RWPE2 (cell line): ENCODE data around the gene SKIDA1.

ENCODE experiments used
- ATAC-seq: fragments of 200-7000 bp; cut with Tn5 transposase; 3 replicates; pipeline ENCODE4 v1.9.1; 2021; ENCODE audit warnings: low read depth
- DNase-seq: peaks from one replicate; pipeline ENCODE4 v3.0.0-alpha.2; 2020; ENCODE audit warnings: low spot score
- H3K27ac ChIP-seq: fragments of 450-650 bp; 2 replicates; pipeline ENCODE4 v1.5.1; 2017; ENCODE audit warnings: mild to moderate bottlenecking; ENCODE audit not compliant: poor library complexity, severe bottlenecking
- H3K27me3 ChIP-seq: fragments of 250-450 bp; sonication (Bioruptor Pico); 2 replicates; pipeline ENCODE4 v1.5.1; 2021; ENCODE audit warnings: mild to moderate bottlenecking, moderate library complexity; ENCODE audit not compliant: insufficient read depth, poor library complexity, severe bottlenecking
- H3K36me3 ChIP-seq: fragments of 250-450 bp; sonication (Bioruptor Pico); 2 replicates; pipeline ENCODE4 v1.5.1; 2020; ENCODE audit warnings: low read depth, mild to moderate bottlenecking, moderate library complexity
- H3K4me1 ChIP-seq: fragments of 250-450 bp; sonication (Bioruptor Pico); 2 replicates; pipeline ENCODE4 v1.5.1; 2021; ENCODE audit warnings: mild to moderate bottlenecking, moderate library complexity; ENCODE audit not compliant: insufficient read depth, poor library complexity, severe bottlenecking
- H3K4me3 ChIP-seq: fragments of 250-450 bp; sonication (Bioruptor Pico); 2 replicates; pipeline ENCODE4 v1.5.1; 2021; ENCODE audit warnings: mild to moderate bottlenecking, moderate library complexity; ENCODE audit not compliant: severe bottlenecking
- H3K9me3 ChIP-seq: fragments of 250-450 bp; sonication (Bioruptor Pico); 2 replicates; pipeline ENCODE4 v1.5.1; 2021; ENCODE audit warnings: mild to moderate bottlenecking, moderate library complexity; ENCODE audit not compliant: severe bottlenecking
- CTCF ChIP-seq: fragments of 450-650 bp; IDR thresholded peaks from one replicate; pipeline ENCODE4 v1.5.1; 2017; ENCODE audit warnings: mild to moderate bottlenecking, moderate library complexity; ENCODE audit not compliant: poor library complexity, severe bottlenecking

The SKIDA1 gene

GRCh38 chr10:21498377-21498776, 27.1 kb downstream of the SKIDA1 start:
- H3K27me3 ChIP-seq = no peaks in the 10 kb centered on the region
- ATAC-seq = no peak

GRCh38 chr10:21497177-21497807, 28.2 kb downstream of the SKIDA1 start:
- H3K27me3 ChIP-seq = no peaks in the 10 kb centered on the region
- H3K4me3 ChIP-seq = peak overlapping the region; percentile 59
- DNase-seq (peak; percentile 94), ATAC-seq (peak; percentile 60)
- H3K4me1 ChIP-seq = peaks cover 3% of the 10 kb centered on the region
- no peak for TF ChIP-seq CTCF
- no peaks in the 10 kb centered on the region for H3K36me3 ChIP-seq
- H3K27ac ChIP-seq = peak overlapping the region; percentile 79
- no peaks in the 10 kb centered on the region for H3K9me3 ChIP-seq

More at GRCh38 chr10:21498377-21498776, 27.1 kb downstream of the SKIDA1 start:
- Histone ChIP-seq H3K9me3 (no peaks in the 10 kb centered on the region), H3K4me1 (peaks cover 3% of the 10 kb centered on the region), H3K27ac (no peak overlapping the region), H3K4me3 (no peak overlapping the region), H3K36me3 (no peaks in the 10 kb centered on the region)
- TF ChIP-seq CTCF = no peak
- DNase-seq = no peak

- Histone ChIP-seq H3K4me3 (peak overlapping the region; percentile 59), H3K36me3 (no peaks in the 10 kb centered on the region), H3K27ac (peak overlapping the region; percentile 79), H3K4me1 (peaks cover 3% of the 10 kb centered on the region), H3K9me3 (no peaks in the 10 kb centered on the region), H3K27me3 (no peaks in the 10 kb centered on the region)
- DNase-seq (peak; percentile 72), ATAC-seq (peak; percentile 47)
- no peak for TF ChIP-seq CTCF
These were observed 28.9 kb downstream of the SKIDA1 start for GRCh38 chr10:21496343-21497176.

GRCh38 chr10:21495752-21496342, 29.6 kb downstream of the SKIDA1 start:
- no peaks in the 10 kb centered on the region for H3K27me3 ChIP-seq
- peaks cover 3% of the 10 kb centered on the region for H3K4me1 ChIP-seq
- H3K4me3 ChIP-seq = peak overlapping the region; percentile 59
- no peaks in the 10 kb centered on the region for H3K9me3 ChIP-seq
- H3K27ac ChIP-seq = peak overlapping the region; percentile 79
- TF ChIP-seq CTCF = peak; percentile 90
- no peaks in the 10 kb centered on the region for H3K36me3 ChIP-seq
- peak; percentile 66 for ATAC-seq
- DNase-seq = peak; percentile 76
